Dedifferentiated amniotic fluid mesenchymal stem cell (primary cell): ENCODE measurements around the gene SPRR1A.

Experiments used
- DNase-seq: peaks from one replicate; pipeline ENCODE4 v3.0.0-alpha.2; 2016; ENCODE audit errors: extremely low spot score

SPRR1A gene

GRCh38 chr1:153028766-153029165 lies 44.9 kb downstream of the SPRR1A start:
- no peak for DNase-seq

GRCh38 chr1:153030895-153031294 lies 47.0 kb downstream of the SPRR1A start, which contains the start of gene SPRR1B:
TSS of gene SPRR1B (plus strand) at chr1:153031203. CDS start at chr1:153032346, 1,143 bp downstream.
- DNase-seq, result no peak

GRCh38 chr1:153032073-153032472 lies 48.2 kb downstream of the SPRR1A start:
- DNase-seq, result no peak

- no peak for DNase-seq
These were observed 48.9 kb downstream of the SPRR1A start for GRCh38 chr1:153032677-153033308.

- no peak for DNase-seq
These were observed 51.3 kb downstream of the SPRR1A start for GRCh38 chr1:153035211-153035610.
